ENCODE results near the gene NTRK2.

DNA sequence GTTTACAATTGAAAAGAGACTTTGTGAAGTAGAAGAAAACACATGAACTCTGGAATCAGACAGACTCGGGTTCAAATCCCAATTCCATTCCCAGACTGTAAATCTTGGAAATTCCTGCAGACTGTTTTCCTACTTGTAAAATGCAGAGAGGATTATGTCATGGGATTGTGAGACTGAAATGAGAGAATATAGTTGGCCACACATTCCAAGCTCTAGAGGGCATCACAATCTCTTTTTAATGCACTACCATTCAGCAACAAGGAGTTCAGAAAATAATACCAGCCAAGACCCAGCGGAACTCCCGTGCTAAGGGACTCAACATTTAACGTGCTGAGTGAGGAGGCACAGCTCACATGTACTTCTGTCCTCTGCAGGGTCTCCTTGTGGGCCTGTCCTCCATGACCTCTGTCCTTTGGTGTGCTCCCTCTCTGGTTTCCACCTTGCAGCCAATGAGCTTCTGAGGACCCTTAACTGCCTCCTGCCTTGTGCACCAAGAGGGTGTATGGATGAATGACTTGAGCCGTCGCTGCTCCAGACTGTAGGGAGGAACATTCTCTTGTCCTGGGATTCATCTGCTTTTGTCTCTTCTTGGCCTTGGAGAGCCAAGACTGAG lies 263.5 kb downstream of the NTRK2 start:
- TF ChIP-seq, protein P1, sequence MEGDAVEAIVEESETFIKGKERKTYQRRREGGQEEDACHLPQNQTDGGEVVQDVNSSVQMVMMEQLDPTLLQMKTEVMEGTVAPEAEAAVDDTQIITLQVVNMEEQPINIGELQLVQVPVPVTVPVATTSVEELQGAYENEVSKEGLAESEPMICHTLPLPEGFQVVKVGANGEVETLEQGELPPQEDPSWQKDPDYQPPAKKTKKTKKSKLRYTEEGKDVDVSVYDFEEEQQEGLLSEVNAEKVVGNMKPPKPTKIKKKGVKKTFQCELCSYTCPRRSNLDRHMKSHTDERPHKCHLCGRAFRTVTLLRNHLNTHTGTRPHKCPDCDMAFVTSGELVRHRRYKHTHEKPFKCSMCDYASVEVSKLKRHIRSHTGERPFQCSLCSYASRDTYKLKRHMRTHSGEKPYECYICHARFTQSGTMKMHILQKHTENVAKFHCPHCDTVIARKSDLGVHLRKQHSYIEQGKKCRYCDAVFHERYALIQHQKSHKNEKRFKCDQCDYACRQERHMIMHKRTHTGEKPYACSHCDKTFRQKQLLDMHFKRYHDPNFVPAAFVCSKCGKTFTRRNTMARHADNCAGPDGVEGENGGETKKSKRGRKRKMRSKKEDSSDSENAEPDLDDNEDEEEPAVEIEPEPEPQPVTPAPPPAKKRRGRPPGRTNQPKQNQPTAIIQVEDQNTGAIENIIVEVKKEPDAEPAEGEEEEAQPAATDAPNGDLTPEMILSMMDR (IDR thresholded peaks at IDR 0.05; ENCODE audit: insufficient read depth, low read depth, low read length), result peak; percentile 25
- no peak for TF ChIP-seq EZH2 (IDR thresholded peaks at IDR 0.05; ENCODE audit: insufficient read depth, low read length)
